ENCODE measurements around the gene NCF1.
"Not testable (repeated sequence)": the region's sequence is repeated elsewhere in the genome, so short reads cannot be mapped to it uniquely, and the experiment has no call there.

Gene NCF1

GRCh38 chr7:74773760-74774750 lies at the start of gene NCF1:
NCF1 (plus strand) TSS chr7:74774011; CDS start chr7:74774032, 21 bp downstream.
- DNase-seq (ENCODE audit: low read depth) = not testable (repeated sequence)

- DNase-seq (ENCODE audit: low read depth) = no peak
Measured at GRCh38 chr7:74725840-74726239, 48.0 kb upstream of the NCF1 start.

GRCh38 chr7:74726309-74727101 lies 47.3 kb upstream of the NCF1 start:
- no peak for DNase-seq (ENCODE audit: low read depth)

- not testable (repeated sequence) for DNase-seq (ENCODE audit: low read depth)
Measured at GRCh38 chr7:74728686-74729085, 45.1 kb upstream of the NCF1 start.

GRCh38 chr7:74730186-74730585 lies 43.6 kb upstream of the NCF1 start:
- not testable (repeated sequence) for DNase-seq (ENCODE audit: low read depth)

- DNase-seq (ENCODE audit: low read depth) = not testable (repeated sequence)
Measured at GRCh38 chr7:74739974-74740703, 33.7 kb upstream of the NCF1 start.

- DNase-seq (ENCODE audit: low read depth) = not testable (repeated sequence)
Measured at GRCh38 chr7:74743936-74744557, 29.8 kb upstream of the NCF1 start.

- not testable (repeated sequence) for DNase-seq (ENCODE audit: low read depth)
Measured at GRCh38 chr7:74753921-74754482, 19.8 kb upstream of the NCF1 start.

GRCh38 chr7:74756673-74757072 lies 17.1 kb upstream of the NCF1 start:
- not testable (repeated sequence) for DNase-seq (ENCODE audit: low read depth)

GRCh38 chr7:74758268-74758667 lies 15.5 kb upstream of the NCF1 start:
- not testable (repeated sequence) for DNase-seq (ENCODE audit: low read depth)

- not testable (repeated sequence) for DNase-seq (ENCODE audit: low read depth)
Measured at GRCh38 chr7:74758982-74759381, 14.8 kb upstream of the NCF1 start.

GRCh38 chr7:74765205-74765918 lies 8.4 kb upstream of the NCF1 start:
- not testable (repeated sequence) for DNase-seq (ENCODE audit: low read depth)

GRCh38 chr7:74766509-74766908 lies 7.3 kb upstream of the NCF1 start:
- not testable (repeated sequence) for DNase-seq (ENCODE audit: low read depth)

- DNase-seq (ENCODE audit: low read depth) = not testable (repeated sequence)
Measured at GRCh38 chr7:74766991-74767390, 6.8 kb upstream of the NCF1 start.

GRCh38 chr7:74770062-74770461 lies 3.7 kb upstream of the NCF1 start:
- not testable (repeated sequence) for DNase-seq (ENCODE audit: low read depth)

- not testable (repeated sequence) for DNase-seq (ENCODE audit: low read depth)
Measured at GRCh38 chr7:74772093-74772492, 1.7 kb upstream of the NCF1 start.

- not testable (repeated sequence) for DNase-seq (ENCODE audit: low read depth)
Measured at GRCh38 chr7:74775111-74775510, 1.3 kb downstream of the NCF1 start.

GRCh38 chr7:74779053-74779452 lies 5.2 kb downstream of the NCF1 start:
- DNase-seq (ENCODE audit: low read depth) = not testable (repeated sequence)

GRCh38 chr7:74781746-74782145 lies 7.9 kb downstream of the NCF1 start:
- not testable (repeated sequence) for DNase-seq (ENCODE audit: low read depth)

GRCh38 chr7:74783595-74783994 lies 9.8 kb downstream of the NCF1 start:
- not testable (repeated sequence) for DNase-seq (ENCODE audit: low read depth)

All from amniotic epithelial cell (primary cell).